Neural cell (in vitro differentiated cells): ENCODE measurements around the gene KDM4B.

Source experiments
- EP300 ChIP-seq: fragments of 450-650 bp; conservative IDR thresholded peaks from 2 replicates; pipeline ENCODE4 v1.6.1; 2014; ENCODE audit warnings: antibody characterized with exemption, mild to moderate bottlenecking, moderate library complexity; ENCODE audit not compliant: poor library complexity, severe bottlenecking
- TF ChIP-seq, protein P1 (sequence below): fragments of 450-650 bp; IDR thresholded peaks from 2 replicates; pipeline ENCODE4 v1.5.1; 2014; ENCODE audit warnings: antibody characterized with exemption, mild to moderate bottlenecking, moderate library complexity; ENCODE audit not compliant: poor library complexity, severe bottlenecking

DNA sequence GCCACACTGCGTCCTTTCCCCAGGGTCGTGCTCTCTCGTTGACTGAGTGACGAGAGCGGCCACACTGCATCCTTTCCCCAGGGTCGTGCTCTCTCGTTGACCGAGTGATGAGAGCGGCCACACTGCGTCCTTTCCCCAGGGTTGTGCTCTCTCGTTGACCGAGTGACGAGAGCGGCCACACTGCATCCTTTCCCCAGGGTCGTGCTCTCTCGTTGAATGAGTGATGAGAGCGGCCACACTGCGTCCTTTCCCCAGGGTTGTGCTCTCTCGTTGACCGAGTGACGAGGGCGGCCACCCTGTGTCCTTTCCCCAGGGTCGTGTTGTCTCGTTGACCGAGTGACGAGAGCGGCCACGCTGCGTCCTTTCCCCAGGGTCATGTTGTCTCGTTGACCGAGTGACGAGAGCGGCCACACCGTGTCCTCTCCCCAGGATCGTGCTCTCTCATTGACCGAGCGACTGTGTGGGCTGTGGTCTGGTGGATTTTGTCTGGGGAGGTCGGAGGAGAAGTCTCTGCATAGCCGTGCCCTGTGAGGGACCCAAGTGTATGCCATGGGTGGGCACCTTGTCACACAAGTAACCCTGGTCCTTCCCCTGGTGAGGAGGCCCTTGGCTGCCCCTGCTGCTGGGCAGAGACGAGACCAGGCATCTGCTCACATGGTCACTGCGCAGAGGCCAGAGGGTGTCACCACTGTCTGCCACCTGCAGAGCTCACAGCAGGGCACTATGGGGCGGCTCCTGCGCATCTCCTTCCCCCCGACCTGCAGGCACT is 107.7 kb downstream of the KDM4B start:
- no peak for TF ChIP-seq EP300
- TF ChIP-seq, protein P1, sequence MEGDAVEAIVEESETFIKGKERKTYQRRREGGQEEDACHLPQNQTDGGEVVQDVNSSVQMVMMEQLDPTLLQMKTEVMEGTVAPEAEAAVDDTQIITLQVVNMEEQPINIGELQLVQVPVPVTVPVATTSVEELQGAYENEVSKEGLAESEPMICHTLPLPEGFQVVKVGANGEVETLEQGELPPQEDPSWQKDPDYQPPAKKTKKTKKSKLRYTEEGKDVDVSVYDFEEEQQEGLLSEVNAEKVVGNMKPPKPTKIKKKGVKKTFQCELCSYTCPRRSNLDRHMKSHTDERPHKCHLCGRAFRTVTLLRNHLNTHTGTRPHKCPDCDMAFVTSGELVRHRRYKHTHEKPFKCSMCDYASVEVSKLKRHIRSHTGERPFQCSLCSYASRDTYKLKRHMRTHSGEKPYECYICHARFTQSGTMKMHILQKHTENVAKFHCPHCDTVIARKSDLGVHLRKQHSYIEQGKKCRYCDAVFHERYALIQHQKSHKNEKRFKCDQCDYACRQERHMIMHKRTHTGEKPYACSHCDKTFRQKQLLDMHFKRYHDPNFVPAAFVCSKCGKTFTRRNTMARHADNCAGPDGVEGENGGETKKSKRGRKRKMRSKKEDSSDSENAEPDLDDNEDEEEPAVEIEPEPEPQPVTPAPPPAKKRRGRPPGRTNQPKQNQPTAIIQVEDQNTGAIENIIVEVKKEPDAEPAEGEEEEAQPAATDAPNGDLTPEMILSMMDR: no peak
